HG03469 (cell line): ENCODE measurements around the gene NANS.
"Not testable (repeated sequence)": the region's sequence is repeated elsewhere in the genome, so short reads cannot be mapped to it uniquely, and the experiment has no call there.

Experiments
- ATAC-seq: cut with Tn5 transposase; IDR thresholded peaks from one replicate; pipeline ENCODE4 v1.9.1; 2021; ENCODE audit warnings: mild to moderate bottlenecking, moderate library complexity, moderate number of reproducible peaks; ENCODE audit not compliant: unreplicated experiment

The NANS gene

GRCh38 chr9:98056269-98057137 is at the start of gene NANS:
NANS (plus strand) TSS chr9:98056732; CDS start chr9:98056809, 77 bp downstream.
- peak; percentile 82 for ATAC-seq

GRCh38 chr9:98007251-98007928 is 49.1 kb upstream of the NANS start:
- ATAC-seq: no peak

- no peak for ATAC-seq
Measured at GRCh38 chr9:98008764-98009163, 47.8 kb upstream of the NANS start.

GRCh38 chr9:98009437-98009836 is 47.1 kb upstream of the NANS start:
- no peak for ATAC-seq

GRCh38 chr9:98009936-98010335 is 46.6 kb upstream of the NANS start:
- no peak for ATAC-seq

GRCh38 chr9:98010445-98010844 is 46.1 kb upstream of the NANS start:
- peak; percentile 66 for ATAC-seq

- ATAC-seq: no peak
Measured at GRCh38 chr9:98011122-98011521, 45.4 kb upstream of the NANS start.

GRCh38 chr9:98016137-98016680 is 40.3 kb upstream of the NANS start:
- ATAC-seq: no peak

- ATAC-seq: no peak
Measured at GRCh38 chr9:98017306-98017705, 39.2 kb upstream of the NANS start.

- ATAC-seq: no peak
Measured at GRCh38 chr9:98018347-98018746, 38.2 kb upstream of the NANS start.

- ATAC-seq: no peak
Measured at GRCh38 chr9:98019098-98019497, 37.4 kb upstream of the NANS start.

GRCh38 chr9:98019869-98020268 is 36.7 kb upstream of the NANS start:
- ATAC-seq: not testable (repeated sequence)

- no peak for ATAC-seq
Measured at GRCh38 chr9:98020476-98021145, 35.9 kb upstream of the NANS start.

- ATAC-seq: no peak
Measured at GRCh38 chr9:98021306-98022040, 35.1 kb upstream of the NANS start.

GRCh38 chr9:98022447-98022846 is 34.1 kb upstream of the NANS start:
- ATAC-seq: no peak

GRCh38 chr9:98024702-98025101 is 31.8 kb upstream of the NANS start:
- no peak for ATAC-seq

- ATAC-seq: no peak
Measured at GRCh38 chr9:98031169-98031568, 25.4 kb upstream of the NANS start.

- no peak for ATAC-seq
Measured at GRCh38 chr9:98031935-98032334, 24.6 kb upstream of the NANS start.

GRCh38 chr9:98034593-98035546 is 21.7 kb upstream of the NANS start:
- ATAC-seq: no peak

- ATAC-seq: no peak
Measured at GRCh38 chr9:98037357-98037756, 19.2 kb upstream of the NANS start.
